MM.1S (cell line): ENCODE measurements around the gene GCNT1.

Experiments used
- DNase-seq: peaks from one replicate; pipeline ENCODE4 v3.0.0-alpha.2; 2015
- H2AFZ ChIP-seq: fragments of 300-600 bp; sonication (generic); 2 replicates; pipeline ENCODE4 v1.6.0; 2016; ENCODE audit warnings: antibody characterized with exemption, low read length
- H3F3A ChIP-seq: fragments of 300-600 bp; sonication (generic); 2 replicates; pipeline ENCODE4 v1.6.1; 2016; ENCODE audit warnings: mild to moderate bottlenecking, antibody characterized with exemption, low read length, moderate library complexity, mixed read lengths; ENCODE audit not compliant: insufficient read depth
- H3K27ac ChIP-seq: fragments of 300-600 bp; sonication (generic); 2 replicates; pipeline ENCODE4 v1.5.1; 2016; ENCODE audit warnings: mild to moderate bottlenecking, low read length
- H3K27me3 ChIP-seq: fragments of 300-600 bp; sonication (generic); replicated peaks from 2 replicates; pipeline ENCODE4 v1.6.0; 2016; ENCODE audit warnings: low read length; ENCODE audit not compliant: insufficient read depth
- H3K36me3 ChIP-seq: fragments of 300-600 bp; sonication (generic); replicated peaks from 2 replicates; pipeline ENCODE4 v1.6.1; 2016; ENCODE audit warnings: mild to moderate bottlenecking, low read length, mixed read lengths; ENCODE audit not compliant: insufficient read depth
- H3K4me1 ChIP-seq: fragments of 300-600 bp; sonication (generic); 2 replicates; pipeline ENCODE4 v1.6.1; 2016; ENCODE audit warnings: low read length, mixed read lengths
- H3K4me2 ChIP-seq: fragments of 300-600 bp; sonication (generic); 2 replicates; pipeline ENCODE4 v1.6.0; 2016; ENCODE audit warnings: low read depth, low read length
- H3K4me3 ChIP-seq: fragments of 300-600 bp; sonication (generic); 2 replicates; pipeline ENCODE4 v1.5.1; 2016; ENCODE audit warnings: low read length, mixed read lengths
- H3K79me2 ChIP-seq: fragments of 300-600 bp; sonication (generic); 2 replicates; pipeline ENCODE4 v1.6.1; 2016; ENCODE audit warnings: mixed run types, low read length, mixed read lengths
- H3K9ac ChIP-seq: fragments of 300-600 bp; sonication (generic); 2 replicates; pipeline ENCODE4 v1.6.1; 2016; ENCODE audit warnings: low read length, mixed read lengths
- H3K9me2 ChIP-seq: fragments of 300-600 bp; sonication (generic); replicated peaks from 2 replicates; pipeline ENCODE4 v1.6.1; 2016; ENCODE audit warnings: mild to moderate bottlenecking, low read length, mixed read lengths; ENCODE audit not compliant: insufficient read depth
- H3K9me3 ChIP-seq: fragments of 300-600 bp; sonication (generic); replicated peaks from 2 replicates; pipeline ENCODE4 v1.6.1; 2016; ENCODE audit warnings: mild to moderate bottlenecking, low read length, mixed read lengths; ENCODE audit not compliant: insufficient read depth
- H4K20me1 ChIP-seq: fragments of 300-600 bp; sonication (generic); 2 replicates; pipeline ENCODE4 v1.6.1; 2016; ENCODE audit warnings: mild to moderate bottlenecking, low read length, moderate library complexity, mixed read lengths; ENCODE audit not compliant: insufficient read depth
- EZH2 ChIP-seq: fragments of 300-600 bp; sonication (generic); optimal IDR thresholded peaks from 2 replicates; pipeline ENCODE3; 2017; ENCODE audit warnings: low read depth, mild to moderate bottlenecking, antibody characterized with exemption, low read length, mixed read lengths
- EZH2phosphoT487 ChIP-seq: fragments of 300-600 bp; sonication (generic); IDR thresholded peaks from 2 replicates; pipeline ENCODE4 v1.6.1; 2018; ENCODE audit warnings: antibody characterized with exemption, low read length
- TF ChIP-seq, protein P1 (sequence below): fragments of 300-600 bp; sonication (generic); IDR thresholded peaks from 2 replicates; pipeline ENCODE4 v1.5.1; 2016; ENCODE audit warnings: antibody characterized with exemption, low read length, mixed read lengths

GCNT1 gene

GRCh38 chr9:76516871-76517270 lies 57.9 kb downstream of the GCNT1 start:
- H3K27ac ChIP-seq = no peak overlapping the region
- H2AFZ ChIP-seq = no peak overlapping the region
- H3K9ac ChIP-seq = no peak overlapping the region
- H3K9me3 ChIP-seq = no peaks in the 10 kb centered on the region
- no peak for DNase-seq
- no peaks in the 10 kb centered on the region for H3K36me3 ChIP-seq
- H3K27me3 ChIP-seq = no peaks in the 10 kb centered on the region
- H4K20me1 ChIP-seq = no peaks in the 10 kb centered on the region
- H3K4me2 ChIP-seq = no peak overlapping the region
- H3F3A ChIP-seq = no peaks in the 10 kb centered on the region
- no peaks in the 10 kb centered on the region for H3K4me1 ChIP-seq
- TF ChIP-seq, protein P1, sequence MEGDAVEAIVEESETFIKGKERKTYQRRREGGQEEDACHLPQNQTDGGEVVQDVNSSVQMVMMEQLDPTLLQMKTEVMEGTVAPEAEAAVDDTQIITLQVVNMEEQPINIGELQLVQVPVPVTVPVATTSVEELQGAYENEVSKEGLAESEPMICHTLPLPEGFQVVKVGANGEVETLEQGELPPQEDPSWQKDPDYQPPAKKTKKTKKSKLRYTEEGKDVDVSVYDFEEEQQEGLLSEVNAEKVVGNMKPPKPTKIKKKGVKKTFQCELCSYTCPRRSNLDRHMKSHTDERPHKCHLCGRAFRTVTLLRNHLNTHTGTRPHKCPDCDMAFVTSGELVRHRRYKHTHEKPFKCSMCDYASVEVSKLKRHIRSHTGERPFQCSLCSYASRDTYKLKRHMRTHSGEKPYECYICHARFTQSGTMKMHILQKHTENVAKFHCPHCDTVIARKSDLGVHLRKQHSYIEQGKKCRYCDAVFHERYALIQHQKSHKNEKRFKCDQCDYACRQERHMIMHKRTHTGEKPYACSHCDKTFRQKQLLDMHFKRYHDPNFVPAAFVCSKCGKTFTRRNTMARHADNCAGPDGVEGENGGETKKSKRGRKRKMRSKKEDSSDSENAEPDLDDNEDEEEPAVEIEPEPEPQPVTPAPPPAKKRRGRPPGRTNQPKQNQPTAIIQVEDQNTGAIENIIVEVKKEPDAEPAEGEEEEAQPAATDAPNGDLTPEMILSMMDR = no peak
- TF ChIP-seq EZH2 (no peak), EZH2phosphoT487 (no peak)
- H3K9me2 ChIP-seq = no peaks in the 10 kb centered on the region
- H3K4me3 ChIP-seq = no peak overlapping the region
- H3K79me2 ChIP-seq = no peaks in the 10 kb centered on the region

DNA sequence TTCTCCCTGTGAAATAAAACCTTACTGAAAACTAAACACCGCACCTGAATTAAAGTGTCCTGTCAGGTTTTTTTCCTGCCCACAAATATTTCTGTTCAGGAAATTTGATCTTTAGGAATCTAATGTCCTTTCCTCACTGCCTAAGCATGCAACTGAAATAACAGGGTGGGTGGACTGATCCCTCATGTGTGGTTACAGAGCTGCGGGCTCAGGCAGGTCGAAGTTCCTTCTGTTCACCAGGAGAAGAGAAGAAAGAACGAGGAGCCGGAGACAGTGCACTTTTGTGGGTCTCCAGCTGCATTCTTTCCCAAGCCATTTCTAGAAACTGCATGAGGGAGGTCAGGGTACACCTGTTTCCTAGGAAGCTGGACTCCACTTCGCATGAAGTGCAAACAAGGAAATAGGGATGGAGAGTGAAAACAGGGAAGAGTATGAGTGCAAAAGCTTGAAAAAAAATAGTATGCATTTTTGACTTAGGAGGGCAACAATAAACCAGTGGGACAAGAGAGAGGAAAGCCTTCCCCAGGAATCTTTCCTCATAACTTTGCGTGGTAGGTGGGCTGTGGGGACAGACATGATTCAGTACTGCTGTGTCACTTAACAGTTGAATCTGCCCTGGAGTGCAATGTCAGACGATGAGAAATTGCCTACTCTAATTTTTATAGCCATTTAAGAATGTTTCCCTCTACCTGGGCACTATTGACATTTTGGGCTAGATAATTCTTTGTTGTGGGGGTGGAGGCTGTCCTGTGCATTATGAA lies 60.3 kb downstream of the GCNT1 start:
- no peak for DNase-seq

GRCh38 chr9:76521244-76521681 lies 62.3 kb downstream of the GCNT1 start:
- H4K20me1 ChIP-seq = no peaks in the 10 kb centered on the region
- H3K27me3 ChIP-seq = no peaks in the 10 kb centered on the region
- no peak for DNase-seq
- H3K79me2 ChIP-seq = no peaks in the 10 kb centered on the region
- no peak overlapping the region for H2AFZ ChIP-seq
- H3K4me2 ChIP-seq = no peak overlapping the region
- no peaks in the 10 kb centered on the region for H3K4me1 ChIP-seq
- H3K27ac ChIP-seq = no peak overlapping the region
- H3F3A ChIP-seq = no peaks in the 10 kb centered on the region
- no peaks in the 10 kb centered on the region for H3K9me3 ChIP-seq
- H3K4me3 ChIP-seq = no peak overlapping the region
- no peaks in the 10 kb centered on the region for H3K36me3 ChIP-seq
- H3K9ac ChIP-seq = no peak overlapping the region
- TF ChIP-seq, protein P1 = no peak
- TF ChIP-seq EZH2phosphoT487 (no peak), EZH2 (no peak)
- no peaks in the 10 kb centered on the region for H3K9me2 ChIP-seq

More for the DNA sequence above, 60.3 kb downstream of the GCNT1 start:
- TF ChIP-seq EZH2phosphoT487 (no peak), EZH2 (no peak)
- TF ChIP-seq, protein P1 = no peak
- no peaks in the 10 kb centered on the region for H3K36me3 ChIP-seq
- H4K20me1 ChIP-seq = no peaks in the 10 kb centered on the region
- H3K4me1 ChIP-seq = no peaks in the 10 kb centered on the region
- H3K27me3 ChIP-seq = no peaks in the 10 kb centered on the region
- H3K9ac ChIP-seq = no peak overlapping the region
- no peak overlapping the region for H3K27ac ChIP-seq
- no peaks in the 10 kb centered on the region for H3F3A ChIP-seq
- H3K4me3 ChIP-seq = no peak overlapping the region
- no peak overlapping the region for H2AFZ ChIP-seq
- H3K9me3 ChIP-seq = no peaks in the 10 kb centered on the region
- no peaks in the 10 kb centered on the region for H3K9me2 ChIP-seq
- H3K4me2 ChIP-seq = no peak overlapping the region
- H3K79me2 ChIP-seq = no peaks in the 10 kb centered on the region
